Right lobe of liver (tissue), 4 donors: ENCODE data around the gene SH2D7.

Experiments
- CTCF ChIP-seq, 4 donors: fragments of 200-600 bp in 3 of 4; fragments of 450-650 bp in 1 of 4; IDR thresholded peaks; one replicate each; pipeline versions ENCODE4 v1.5.1 to v1.8.0; 2016 to 2022; ENCODE audit warnings: antibody characterized with exemption in 4 of 4, mild to moderate bottlenecking in 2 of 4
- POLR2A ChIP-seq: fragments of 450-650 bp; IDR thresholded peaks from one replicate; pipeline ENCODE4 v1.6.1; 2017; ENCODE audit warnings: antibody characterized with exemption, mild to moderate bottlenecking
- donor health status: DM: no; HTN: no; CAD: no.
- donor health status: DM: no; HTN: no; CAD: no.
- donor health status: DM: no; HTN: yes; CAD: no.

- TF ChIP-seq CTCF (IDR thresholded peaks at IDR 0.05) (no peak), POLR2A (no peak)
Measured at GRCh38 chr15:78104566-78105475, 12.5 kb downstream of the SH2D7 start.
